ENCODE measurements around the gene MCM9.

GRCh38 chr6:118921084-118921483 lies 13.9 kb downstream of the MCM9 start:
- TF ChIP-seq CTCF (IDR thresholded peaks at IDR 0.05; ENCODE audit: insufficient read depth, low read depth, low read length) (no peak), EZH2 (IDR thresholded peaks at IDR 0.05; ENCODE audit: insufficient read depth, low read length) (no peak)

Data from astrocyte (in vitro differentiated cells and primary cell).